K562 (cell line): ENCODE data around the gene LRMDA. TPM values are rescaled to one million over a fixed set of nuclear protein-coding genes. Genes with fewer than 3 reads are reported as not detected.

ENCODE experiments used
- ATAC-seq: fragments of 200-7000 bp; cut with Tn5 transposase; 3 replicates; pipeline ENCODE4 v1.9.1; 2020; ENCODE audit warnings: moderate library complexity
- BruUV-seq: library from RNA; stranded (reverse); fragments of 400-500 nt; replicated peaks from 2 replicates; lab custom pipeline; 2021; lab: Mats Ljungman, UMichigan
- CTCF ChIA-PET: fragments of 300-600 bp; formaldehyde crosslinking; extraction: SDS; loops from one replicate; lab custom pipeline; 2021; ENCODE audit warnings: low intra/inter-chr PET ratio; lab: Yijun Ruan, JAX
- POLR2A ChIA-PET: fragments of 300-600, 350-650 bp; sonication (Branson Sonifier 250); formaldehyde crosslinking; extraction: SDS; loops from one replicate; lab custom pipeline; 2021; ENCODE audit warnings: antibody characterized with exemption, inconsistent platforms; lab: Yijun Ruan, JAX
- DNase-seq, 4 experiments: peaks; one replicate each; pipeline versions ENCODE4 v3.0.0 to v3.0.0-alpha.2; 2011 to 2018; ENCODE audit warnings: low spot score in 3 of 4, mixed read lengths in 3 of 4; ENCODE audit errors: extremely low read depth in 1 of 4
- FAIRE-seq: peaks from 2 replicates; lab custom pipeline; 2011; peaks lifted over from hg19 to GRCh38; lab: Jason Lieb, UNC
- H2AFZ ChIP-seq: 2 replicates; pipeline ENCODE4 v1.6.0; 2011; ENCODE audit warnings: low read depth, low read length, control low read depth, inconsistent platforms
- H3K27ac ChIP-seq: fragments of 200-600 bp; 3 replicates; pipeline ENCODE4 v1.8.0; 2011; ENCODE audit warnings: low read depth, mild to moderate bottlenecking, control low read depth, inconsistent platforms, low read length, moderate library complexity, mixed read lengths; ENCODE audit errors: extremely low read depth
- H3K27me3 ChIP-seq, 2 experiments: fragments of 300-600 bp in 1 of 2; 2 replicates in 1 of 2; 3 replicates in 1 of 2; pipeline versions ENCODE4 v1.6.0 to v1.8.0; 2011; ENCODE audit warnings: inconsistent platforms in 2 of 2, low read length in 2 of 2, mild to moderate bottlenecking in 1 of 2, mixed read lengths in 1 of 2, moderate library complexity in 1 of 2; ENCODE audit not compliant: control insufficient read depth in 2 of 2, insufficient read depth in 2 of 2
- H3K36me3 ChIP-seq: fragments of 300-600 bp; 3 replicates; pipeline ENCODE4 v1.8.0; 2011; ENCODE audit warnings: mild to moderate bottlenecking, low read length, inconsistent platforms; ENCODE audit not compliant: control insufficient read depth, insufficient read depth
- H3K4me1 ChIP-seq, 2 experiments: fragments of 200-600 bp in 1 of 2; replicated peaks in 1 of 2; 2 replicates in 1 of 2; 3 replicates in 1 of 2; pipeline versions ENCODE4 v1.5.1 to v1.8.0; 2011; ENCODE audit warnings: inconsistent platforms in 2 of 2, low read length in 2 of 2, mild to moderate bottlenecking in 1 of 2, mixed read lengths in 1 of 2, moderate library complexity in 1 of 2; ENCODE audit not compliant: control insufficient read depth in 2 of 2, insufficient read depth in 2 of 2
- H3K4me2 ChIP-seq: 2 replicates; pipeline ENCODE4 v1.6.1; 2011; ENCODE audit warnings: low read length, control low read depth, inconsistent platforms, mixed read lengths; ENCODE audit not compliant: insufficient read depth
- H3K4me3 ChIP-seq: fragments of 200-600 bp; sonication (generic), shearing (Covaris generic); 2 replicates; pipeline ENCODE4 v1.5.1; 2016; ENCODE audit warnings: control low read depth, inconsistent platforms
- H3K79me2 ChIP-seq: fragments of 200-600 bp; 3 replicates; pipeline ENCODE4 v1.8.0; 2011; ENCODE audit warnings: low read length, inconsistent platforms; ENCODE audit not compliant: control insufficient read depth, insufficient read depth
- H3K9ac ChIP-seq, 2 experiments: 2 replicates each; pipeline versions ENCODE4 v1.6.0 to v1.6.1; 2011; ENCODE audit warnings: low read depth in 2 of 2, low read length in 2 of 2, control low read depth in 1 of 2, inconsistent platforms in 1 of 2, mild to moderate bottlenecking in 1 of 2, mixed read lengths in 1 of 2; ENCODE audit not compliant: insufficient read depth in 1 of 2
- H3K9me1 ChIP-seq: one replicate; pipeline ENCODE4 v1.6.0; 2011; ENCODE audit warnings: inconsistent platforms, mild to moderate bottlenecking, low read length, moderate library complexity; ENCODE audit not compliant: control insufficient read depth, insufficient read depth
- H3K9me3 ChIP-seq: replicated peaks from 2 replicates; pipeline ENCODE4 v1.5.1; 2011; ENCODE audit warnings: low read depth, low read length, inconsistent platforms; ENCODE audit not compliant: control insufficient read depth, insufficient read depth
- H4K20me1 ChIP-seq: replicated peaks from 2 replicates; pipeline ENCODE4 v1.6.1; 2011; ENCODE audit warnings: low read length, inconsistent platforms, mixed read lengths; ENCODE audit not compliant: control insufficient read depth, insufficient read depth
- COPS2 ChIP-seq: fragments of 450-650 bp; conservative IDR thresholded peaks from 2 replicates; pipeline ENCODE4 v1.6.1; 2016; ENCODE audit warnings: mild to moderate bottlenecking, moderate library complexity
- FOSL1 ChIP-seq: fragments of 200-800 bp; sonication (Bioruptor generic); conservative IDR thresholded peaks from 2 replicates; pipeline ENCODE4 v1.6.1; 2016; ENCODE audit warnings: missing genetic modification characterization, missing compliant biosample characterization
- NUFIP1 ChIP-seq: fragments of 450-650 bp; IDR thresholded peaks from 2 replicates; pipeline ENCODE4 v1.6.1; 2018; ENCODE audit not compliant: partially characterized antibody
- RBM34 ChIP-seq: fragments of 200-400 bp; formaldehyde crosslinking; IDR thresholded peaks from 2 replicates; pipeline ENCODE4 v1.6.1; 2018; ENCODE audit warnings: low read length, borderline replicate concordance; ENCODE audit not compliant: insufficient read depth
- THRA ChIP-seq: fragments of 450-650 bp; IDR thresholded peaks from 2 replicates; pipeline ENCODE4 v1.6.1; 2017; ENCODE audit warnings: mild to moderate bottlenecking, moderate library complexity
- ZNF24 ChIP-seq: fragments of 450-650 bp; IDR thresholded peaks from 2 replicates; pipeline ENCODE4 v1.6.1; 2016
- ZNF3 ChIP-seq: fragments of 250-450 bp; sonication (Bioruptor Pico); IDR thresholded peaks from 2 replicates; pipeline ENCODE4 v1.5.0; 2021; ENCODE audit warnings: mild to moderate bottlenecking, moderate library complexity
- WGBS: fragments of 100-300 bp; shearing (Covaris generic); methylation state at CpG from one replicate; pipeline ENCODE4 v1.1.6; 2016; ENCODE audit warnings: low coverage, mixed read lengths; ENCODE audit not compliant: insufficient coverage; ENCODE audit errors: missing lambda C conversion rate; 5-methylcytosine and 5-hydroxymethylcytosine counted together
- in situ Hi-C: fragments of 300-500 bp; cut with MboI; formaldehyde crosslinking; loops from 4 replicates; pipeline ENCODE4 v1.15.0; 2018; ENCODE audit warnings: inconsistent platforms, mixed read lengths
- intact Hi-C: fragments of 100-400 bp; cut with micrococcal nuclease; formaldehyde crosslinking; loops from 2 replicates; pipeline ENCODE4 v1.14.2; 2022
- polyA plus RNA-seq, 8 experiments: library from polyadenylated mRNA; depleted of rRNA in 4 of 8; stranded (reverse) in 5 of 8; unstranded in 3 of 8; fragments of >200 nt; fragmentation: Nextera tagmentation in 2 of 8; fragmentation: Illumina TruSeq in 1 of 8; extraction: Ambion mirVana in 2 of 8; extraction: Trizol in 1 of 8; gene quantifications; 2 replicates each; pipeline versions ENCODE4 v1.2.1 to v1.2.3, GENCODE V29; 2011 to 2014; ENCODE audit warnings: inconsistent platforms in 1 of 8, missing spikeins in 1 of 8
- total RNA-seq, 7 experiments: library from RNA; depleted of rRNA in 6 of 7; stranded (reverse); fragments of >200 nt in 6 of 7; fragmentation: Illumina TruSeq in 2 of 7; extraction: Trizol in 2 of 7; gene quantifications; 2 replicates each; pipeline versions ENCODE4 v1.2.1 to v1.2.3, GENCODE V29; 2011 to 2021; ENCODE audit warnings: low replicate concordance in 1 of 7
- TF ChIP-seq, protein P1 (sequence below): sonication (generic); formaldehyde crosslinking; IDR thresholded peaks from 2 replicates; pipeline ENCODE4 v1.8.0; 2023; ENCODE audit warnings: missing genetic modification reagents, mild to moderate bottlenecking, borderline replicate concordance

The LRMDA gene
- total and polyA plus RNA-seq, 9 of the 15 experiments (the other 6 are each of a cell fraction or from before 2014, with no cell fraction given) = 0.25 TPM; not detected in 8

DNA sequence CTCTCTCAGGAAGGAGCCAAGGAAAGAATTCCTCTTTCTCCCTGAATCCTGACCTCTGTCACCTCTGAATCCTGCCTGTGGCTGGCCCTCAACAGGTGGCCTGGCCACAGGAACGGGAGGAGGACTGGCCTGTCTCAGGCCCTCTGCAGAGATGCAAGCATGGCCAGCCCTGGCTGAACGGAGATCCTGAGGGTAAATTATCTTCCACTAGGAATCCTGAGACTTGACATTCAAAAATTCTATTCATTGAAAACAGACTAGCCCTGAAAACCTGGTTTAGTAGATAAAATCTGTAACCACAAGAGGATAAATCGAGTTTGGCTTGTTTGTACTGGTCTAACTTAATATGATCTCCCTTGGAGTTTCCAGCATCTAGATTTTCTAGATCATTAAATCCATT is 579.3 kb downstream of the LRMDA start (continued):
- TF ChIP-seq, protein P1, sequence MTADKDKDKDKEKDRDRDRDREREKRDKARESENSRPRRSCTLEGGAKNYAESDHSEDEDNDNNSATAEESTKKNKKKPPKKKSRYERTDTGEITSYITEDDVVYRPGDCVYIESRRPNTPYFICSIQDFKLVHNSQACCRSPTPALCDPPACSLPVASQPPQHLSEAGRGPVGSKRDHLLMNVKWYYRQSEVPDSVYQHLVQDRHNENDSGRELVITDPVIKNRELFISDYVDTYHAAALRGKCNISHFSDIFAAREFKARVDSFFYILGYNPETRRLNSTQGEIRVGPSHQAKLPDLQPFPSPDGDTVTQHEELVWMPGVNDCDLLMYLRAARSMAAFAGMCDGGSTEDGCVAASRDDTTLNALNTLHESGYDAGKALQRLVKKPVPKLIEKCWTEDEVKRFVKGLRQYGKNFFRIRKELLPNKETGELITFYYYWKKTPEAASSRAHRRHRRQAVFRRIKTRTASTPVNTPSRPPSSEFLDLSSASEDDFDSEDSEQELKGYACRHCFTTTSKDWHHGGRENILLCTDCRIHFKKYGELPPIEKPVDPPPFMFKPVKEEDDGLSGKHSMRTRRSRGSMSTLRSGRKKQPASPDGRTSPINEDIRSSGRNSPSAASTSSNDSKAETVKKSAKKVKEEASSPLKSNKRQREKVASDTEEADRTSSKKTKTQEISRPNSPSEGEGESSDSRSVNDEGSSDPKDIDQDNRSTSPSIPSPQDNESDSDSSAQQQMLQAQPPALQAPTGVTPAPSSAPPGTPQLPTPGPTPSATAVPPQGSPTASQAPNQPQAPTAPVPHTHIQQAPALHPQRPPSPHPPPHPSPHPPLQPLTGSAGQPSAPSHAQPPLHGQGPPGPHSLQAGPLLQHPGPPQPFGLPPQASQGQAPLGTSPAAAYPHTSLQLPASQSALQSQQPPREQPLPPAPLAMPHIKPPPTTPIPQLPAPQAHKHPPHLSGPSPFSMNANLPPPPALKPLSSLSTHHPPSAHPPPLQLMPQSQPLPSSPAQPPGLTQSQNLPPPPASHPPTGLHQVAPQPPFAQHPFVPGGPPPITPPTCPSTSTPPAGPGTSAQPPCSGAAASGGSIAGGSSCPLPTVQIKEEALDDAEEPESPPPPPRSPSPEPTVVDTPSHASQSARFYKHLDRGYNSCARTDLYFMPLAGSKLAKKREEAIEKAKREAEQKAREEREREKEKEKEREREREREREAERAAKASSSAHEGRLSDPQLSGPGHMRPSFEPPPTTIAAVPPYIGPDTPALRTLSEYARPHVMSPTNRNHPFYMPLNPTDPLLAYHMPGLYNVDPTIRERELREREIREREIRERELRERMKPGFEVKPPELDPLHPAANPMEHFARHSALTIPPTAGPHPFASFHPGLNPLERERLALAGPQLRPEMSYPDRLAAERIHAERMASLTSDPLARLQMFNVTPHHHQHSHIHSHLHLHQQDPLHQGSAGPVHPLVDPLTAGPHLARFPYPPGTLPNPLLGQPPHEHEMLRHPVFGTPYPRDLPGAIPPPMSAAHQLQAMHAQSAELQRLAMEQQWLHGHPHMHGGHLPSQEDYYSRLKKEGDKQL (CRISPR knock-in tag) = no peak

DNA sequence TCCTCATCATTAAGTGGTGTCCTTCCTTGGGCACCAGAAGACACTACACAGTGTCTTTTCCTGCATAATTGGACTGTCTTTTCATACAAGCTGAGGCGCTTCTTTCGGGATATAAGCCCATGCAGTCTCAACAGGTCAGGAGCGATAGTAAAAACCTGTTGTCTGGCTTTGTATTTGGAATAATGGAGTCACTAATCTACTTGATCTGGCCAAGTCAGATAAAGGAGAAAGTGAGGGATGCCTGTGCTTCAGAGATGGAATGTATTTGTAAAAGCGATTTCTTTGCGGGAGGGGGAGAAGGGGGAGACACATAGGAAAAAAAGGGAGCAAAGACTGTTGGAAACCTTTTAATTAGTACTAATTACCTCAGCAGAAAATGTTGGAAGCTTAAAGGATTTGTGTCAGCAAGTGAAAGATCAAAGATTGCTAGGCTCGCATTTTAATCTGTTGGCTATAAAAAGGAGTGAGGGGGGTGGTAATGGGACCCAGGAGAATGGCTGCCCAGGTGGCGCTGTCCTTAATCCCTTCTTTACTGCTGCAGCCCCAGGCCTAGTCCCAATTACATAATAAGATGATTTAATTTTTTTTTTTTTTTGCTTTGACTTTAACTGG is 581.4 kb downstream of the LRMDA start:
- FAIRE-seq = no peak
- Histone ChIP-seq H3K4me2 (no peak overlapping the region), H3K9me3 (no peaks in the 10 kb centered on the region), H3K9me1 (no peaks in the 10 kb centered on the region), H2AFZ (no peak overlapping the region), H3K27me3 (peaks cover 0 to 6% of the 10 kb centered on the region in 2 experiments; a peak in 2 of 5 replicates), H3K79me2 (no peaks in the 10 kb centered on the region), H4K20me1 (no peaks in the 10 kb centered on the region; the same call in 1 of the 2 replicates), H3K4me3 (no peak overlapping the region), H3K36me3 (no peaks in the 10 kb centered on the region), H3K4me1 (no peaks in the 10 kb centered on the region), H3K27ac (no peak overlapping the region), H3K9ac (no peak overlapping the region)
- ATAC-seq = no peak
- BruUV-seq = no TSS peak
- 0% methylated on average over 7 of the region's 7 CpGs for WGBS
- TF ChIP-seq COPS2 (no peak), THRA (no peak), ZNF24 (no peak), ZNF3 (CRISPR knock-in tag) (no peak), FOSL1 (no peak), NUFIP1 (no peak), RBM34 (no peak)
- no peak for DNase-seq
- in situ Hi-C loops = no loop called here
- ChIA-PET POLR2A (no interaction called here), CTCF (no interaction called here)
- intact Hi-C loops = no loop called here
